HepG2 (cell line): ENCODE data around the gene PSEN2. TPM values are rescaled to one million over a fixed set of nuclear protein-coding genes. Genes with fewer than 3 reads are reported as not detected.

ENCODE experiments used
- ATAC-seq: fragments of 200-7000 bp; cut with Tn5 transposase; 3 replicates; pipeline ENCODE4 v1.9.1; 2020; ENCODE audit warnings: mild to moderate bottlenecking, moderate library complexity
- BruUV-seq: library from RNA; stranded (reverse); fragments of 400-500 nt; replicated peaks from 2 replicates; lab custom pipeline; 2021; lab: Mats Ljungman, UMichigan
- CTCF ChIA-PET: fragments of 300-600 bp; formaldehyde crosslinking; extraction: SDS; loops from one replicate; lab custom pipeline; 2021; ENCODE audit warnings: low total read pairs, inconsistent platforms, low intra/inter-chr PET ratio; lab: Yijun Ruan, JAX
- POLR2A ChIA-PET: fragments of 350-600 bp; sonication (Branson Sonifier 250); formaldehyde crosslinking; loops from one replicate; lab custom pipeline; 2020; ENCODE audit warnings: antibody characterized with exemption, inconsistent platforms; lab: Yijun Ruan, JAX
- DNase-seq: peaks from one replicate; pipeline ENCODE4 v3.0.0-alpha.2; 2015; ENCODE audit warnings: low spot score
- FAIRE-seq: peaks from 3 replicates; lab custom pipeline; 2011; peaks lifted over from hg19 to GRCh38; lab: Jason Lieb, UNC
- H2AFZ ChIP-seq: one replicate; pipeline ENCODE4 v1.6.1; 2011; ENCODE audit warnings: low read length, inconsistent platforms
- H3K27ac ChIP-seq: fragments of 300-600 bp; 3 replicates; pipeline ENCODE4 v1.8.0; 2011; ENCODE audit warnings: mixed run types, mild to moderate bottlenecking, mixed read lengths, low read length, inconsistent platforms; ENCODE audit not compliant: insufficient read depth; ENCODE audit errors: extremely low read length
- H3K27me3 ChIP-seq, 2 experiments: fragments of 200-600 bp in 1 of 2; 2 replicates in 1 of 2; 3 replicates in 1 of 2; pipeline versions ENCODE4 v1.6.0 to v1.8.0; 2011; ENCODE audit warnings: low read length in 2 of 2, mild to moderate bottlenecking in 2 of 2, moderate library complexity in 2 of 2, inconsistent platforms in 1 of 2; ENCODE audit not compliant: insufficient read depth in 2 of 2, control insufficient read depth in 1 of 2
- H3K36me3 ChIP-seq, 2 experiments: fragments of 200-600 bp in 1 of 2; replicated peaks in 1 of 2; 2 replicates in 1 of 2; 3 replicates in 1 of 2; pipeline versions ENCODE4 v1.5.1 to v1.8.0; 2011; ENCODE audit warnings: low read length in 2 of 2, inconsistent platforms in 1 of 2; ENCODE audit not compliant: insufficient read depth in 2 of 2, control insufficient read depth in 1 of 2
- H3K4me1 ChIP-seq: 2 replicates; pipeline ENCODE4 v1.5.1; 2012; ENCODE audit warnings: low read length, inconsistent platforms; ENCODE audit not compliant: insufficient read depth
- H3K4me2 ChIP-seq: 2 replicates; pipeline ENCODE4 v1.6.0; 2011; ENCODE audit warnings: low read depth, low read length, inconsistent platforms
- H3K4me3 ChIP-seq, 3 experiments: fragments of 200-600 bp in 1 of 3; sonication (generic), shearing (Covaris generic) in 1 of 3; replicated peaks in 1 of 3; 2 replicates each; pipeline ENCODE4 v1.5.1; 2011 to 2016; ENCODE audit warnings: low read length in 3 of 3, inconsistent platforms in 2 of 3, low read depth in 2 of 3, mild to moderate bottlenecking in 2 of 3, control low read depth in 1 of 3, mixed read lengths in 1 of 3; ENCODE audit not compliant: insufficient read depth in 1 of 3
- H3K79me2 ChIP-seq: one replicate; pipeline ENCODE4 v1.6.1; 2011; ENCODE audit warnings: low read length, inconsistent platforms; ENCODE audit not compliant: insufficient read depth
- H3K9ac ChIP-seq: 2 replicates; pipeline ENCODE4 v1.6.0; 2011; ENCODE audit warnings: mild to moderate bottlenecking, low read depth, low read length, inconsistent platforms; ENCODE audit not compliant: insufficient read depth
- H3K9me3 ChIP-seq: 2 replicates; pipeline ENCODE4 v1.5.1; 2012; ENCODE audit warnings: mild to moderate bottlenecking, low read length
- H4K20me1 ChIP-seq: 2 replicates; pipeline ENCODE4 v1.6.0; 2011; ENCODE audit warnings: inconsistent platforms, mild to moderate bottlenecking, low read length, moderate library complexity; ENCODE audit not compliant: insufficient read depth
- BHLHE40 ChIP-seq: IDR thresholded peaks from 2 replicates; pipeline ENCODE4 v1.6.1; 2011; ENCODE audit warnings: low read length, improper control_type of control experiment
- CENPX ChIP-seq: sonication (generic); formaldehyde crosslinking; IDR thresholded peaks from 2 replicates; pipeline ENCODE4 v1.9.0; 2021; ENCODE audit warnings: mild to moderate bottlenecking, missing genetic modification reagents, moderate library complexity
- EED ChIP-seq: sonication (generic); formaldehyde crosslinking; IDR thresholded peaks from 2 replicates; pipeline ENCODE4 v1.5.0; 2020; ENCODE audit warnings: mild to moderate bottlenecking, missing genetic modification reagents
- FLYWCH1 ChIP-seq: sonication (generic); formaldehyde crosslinking; IDR thresholded peaks from 2 replicates; pipeline ENCODE4 v1.8.1; 2023; ENCODE audit warnings: mild to moderate bottlenecking, missing genetic modification reagents
- GTF2F1 ChIP-seq: fragments of 150-350 bp; IDR thresholded peaks from 2 replicates; pipeline ENCODE4 v1.6.1; 2014; ENCODE audit warnings: low read length
- KIAA2018 ChIP-seq: sonication (generic); formaldehyde crosslinking; IDR thresholded peaks from 2 replicates; pipeline ENCODE4 v1.5.0; 2020; ENCODE audit warnings: mild to moderate bottlenecking, missing genetic modification reagents, borderline replicate concordance
- POLR2A ChIP-seq, 2 experiments: IDR thresholded peaks; 2 replicates each; pipeline ENCODE4 v1.6.1; 2011; ENCODE audit warnings: low read depth in 2 of 2, low read length in 2 of 2, mild to moderate bottlenecking in 1 of 2, moderate library complexity in 1 of 2; ENCODE audit not compliant: insufficient read depth in 1 of 2
- RBFOX2 ChIP-seq: fragments of 200-400 bp; formaldehyde crosslinking; IDR thresholded peaks from 2 replicates; pipeline ENCODE4 v1.6.1; 2017; ENCODE audit warnings: low read depth, mild to moderate bottlenecking, low read length
- ZFP41 ChIP-seq: sonication (generic); formaldehyde crosslinking; IDR thresholded peaks from 2 replicates; pipeline ENCODE4 v1.4.0; 2020; ENCODE audit warnings: mild to moderate bottlenecking, missing genetic modification reagents, borderline replicate concordance
- ZNF570 ChIP-seq: sonication (generic); formaldehyde crosslinking; IDR thresholded peaks from 2 replicates; pipeline ENCODE4 v1.4.0; 2020; ENCODE audit warnings: mild to moderate bottlenecking, missing genetic modification reagents, borderline replicate concordance
- ZNF580 ChIP-seq: IDR thresholded peaks from 2 replicates; pipeline ENCODE4 v1.6.1; 2016; ENCODE audit warnings: low read depth, borderline replicate concordance
- ZNF605 ChIP-seq: sonication (generic); formaldehyde crosslinking; IDR thresholded peaks from 2 replicates; pipeline ENCODE4 v1.8.0; 2022; ENCODE audit warnings: mild to moderate bottlenecking, missing genetic modification reagents
- ZSCAN30 ChIP-seq: sonication (generic); formaldehyde crosslinking; IDR thresholded peaks from 2 replicates; pipeline ENCODE4 v1.5.0; 2020; ENCODE audit warnings: mild to moderate bottlenecking, missing genetic modification reagents
- WGBS: methylation state at CpG from one replicate; pipeline ENCODE4 v1.1.6; 2017; ENCODE audit warnings: low lambda C conversion rate; 5-methylcytosine and 5-hydroxymethylcytosine counted together
- in situ Hi-C: cut with HindIII; loops from 2 replicates; pipeline ENCODE4 v1.10.0; 2017; ENCODE audit warnings: low pct_unique_long_range_greater_than_20kb; ENCODE audit not compliant: extremely low pct_ligation_motif_present
- intact Hi-C: fragments of 100-400 bp; cut with micrococcal nuclease; formaldehyde crosslinking; loops from one replicate; pipeline ENCODE4 v1.10.0; 2022; ENCODE audit not compliant: unreplicated experiment
- polyA plus RNA-seq, 8 experiments: library from polyadenylated mRNA; depleted of rRNA in 3 of 8; stranded (reverse) in 7 of 8; unstranded in 1 of 8; fragments of >200 nt; fragmentation: Illumina TruSeq in 4 of 8; extraction: Trizol in 4 of 8; gene quantifications; 2 replicates each; pipeline versions ENCODE4 v1.2.1 to v1.2.3, GENCODE V29; 2011 to 2016; ENCODE audit warnings: low read depth in 4 of 8, missing spikeins in 1 of 8, mixed read lengths in 1 of 8; ENCODE audit not compliant: insufficient read depth in 1 of 8
- total RNA-seq, 5 experiments: library from RNA; depleted of rRNA; stranded (reverse); fragments of >200 nt; fragmentation: Illumina TruSeq; extraction: Trizol; gene quantifications; 2 replicates each; pipeline ENCODE4 v1.2.3, GENCODE V29; 2016; ENCODE audit warnings: low read depth in 1 of 5
- TF ChIP-seq, protein P1 (sequence below): sonication (generic); formaldehyde crosslinking; IDR thresholded peaks from 2 replicates; pipeline ENCODE4 v1.4.0; 2020; ENCODE audit warnings: missing genetic modification reagents

Gene PSEN2
- total and polyA plus RNA-seq, 2 of the 13 experiments (the other 11 are each of a cell fraction or from before 2014, with no cell fraction given): 5.9 to 13.1 TPM

DNA sequence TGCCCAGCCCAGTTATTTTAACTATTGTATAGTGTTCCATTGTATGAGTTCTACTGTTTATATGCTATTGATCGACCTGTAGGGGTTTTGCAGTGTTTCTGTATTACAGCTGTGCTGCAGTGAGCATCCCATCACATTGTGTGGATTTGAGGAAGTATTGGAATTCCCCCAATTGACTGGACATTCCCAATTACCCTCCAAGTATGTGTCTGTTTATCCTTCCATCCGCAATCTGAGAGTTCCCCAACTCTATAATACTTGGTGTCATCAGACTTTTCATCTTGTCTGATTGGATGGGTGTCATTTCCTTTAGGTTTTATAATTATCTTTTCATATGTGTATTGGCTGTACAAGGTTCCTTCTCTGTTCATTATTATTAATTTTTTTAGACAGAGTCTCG lies 27.8 kb downstream of the PSEN2 start:
- no peak for FAIRE-seq
- intact Hi-C loops: no loop called here
- no peaks in the 10 kb centered on the region for H3K36me3 ChIP-seq
- in situ Hi-C loops: no loop called here
- H3K9me3 ChIP-seq: no peaks in the 10 kb centered on the region
- H3K9ac ChIP-seq: no peak overlapping the region
- no peaks in the 10 kb centered on the region for H3K79me2 ChIP-seq
- DNase-seq: no peak
- POLR2A ChIA-PET: no interaction called here
- H3K27ac ChIP-seq: no peak overlapping the region
- no peak overlapping the region for H3K4me2 ChIP-seq
- no TSS peak for BruUV-seq
- no peaks in the 10 kb centered on the region for H3K27me3 ChIP-seq
- H3K4me1 ChIP-seq: no peaks in the 10 kb centered on the region
- TF ChIP-seq KIAA2018 (CRISPR knock-in tag) (no peak), GTF2F1 (no peak), EED (no peak), ZNF580 (CRISPR knock-in tag) (no peak), ZNF570 (CRISPR knock-in tag) (no peak), ZNF605 (CRISPR knock-in tag) (no peak), FLYWCH1 (CRISPR knock-in tag) (no peak), BHLHE40 (no peak), CENPX (no peak), RBFOX2 (no peak), ZFP41 (CRISPR knock-in tag) (no peak), ZSCAN30 (CRISPR knock-in tag) (no peak), POLR2A (IDR thresholded peaks at IDR 0.05; ENCODE audit: insufficient read depth in 1 of 2, low read depth in 2 of 2, low read length in 2 of 2) (no peak)
- TF ChIP-seq, protein P1, sequence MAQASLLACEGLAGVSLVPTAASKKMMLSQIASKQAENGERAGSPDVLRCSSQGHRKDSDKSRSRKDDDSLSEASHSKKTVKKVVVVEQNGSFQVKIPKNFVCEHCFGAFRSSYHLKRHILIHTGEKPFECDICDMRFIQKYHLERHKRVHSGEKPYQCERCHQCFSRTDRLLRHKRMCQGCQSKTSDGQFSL (CRISPR knock-in tag): no peak
- CTCF ChIA-PET: no interaction called here
- H2AFZ ChIP-seq: no peak overlapping the region
- ATAC-seq: no peak
- H3K4me3 ChIP-seq: no peak overlapping the region
- H4K20me1 ChIP-seq: no peaks in the 10 kb centered on the region
- 85% methylated on average over 3 of the region's 3 CpGs for WGBS
